SK-N-SH treated with all-trans-retinoic acid at 6 μM for 48 hours (cell line): Measurements from ENCODE around the gene RGS12.

ENCODE experiments used
- ATAC-seq: fragments of 200-7000 bp; cut with Tn5 transposase; 3 replicates; pipeline ENCODE4 v1.9.1; 2020; ENCODE audit warnings: mild to moderate bottlenecking, moderate library complexity
- ARNTL ChIP-seq: fragments of 450-650 bp; formaldehyde crosslinking; IDR thresholded peaks from 2 replicates; pipeline ENCODE4 v1.5.0; 2020; ENCODE audit warnings: low read depth, mild to moderate bottlenecking, moderate library complexity, borderline replicate concordance
- BACH2 ChIP-seq: fragments of 250-450 bp; sonication (Bioruptor Pico); IDR thresholded peaks from 2 replicates; pipeline ENCODE4 v1.9.0; 2021; ENCODE audit warnings: mild to moderate bottlenecking, borderline replicate concordance
- CSDC2 ChIP-seq: fragments of 250-450 bp; sonication (Bioruptor Pico); IDR thresholded peaks from 2 replicates; pipeline ENCODE4 v1.5.0; 2020; ENCODE audit warnings: mild to moderate bottlenecking, moderate library complexity
- ESRRG ChIP-seq: fragments of 250-450 bp; sonication (Bioruptor Pico); IDR thresholded peaks from 2 replicates; pipeline ENCODE4 v1.6.1; 2021; ENCODE audit warnings: mild to moderate bottlenecking
- GLIS3 ChIP-seq: fragments of 250-450 bp; sonication (Bioruptor Pico); IDR thresholded peaks from 2 replicates; pipeline ENCODE4 v1.5.0; 2020; ENCODE audit warnings: mild to moderate bottlenecking, moderate library complexity
- ISL1 ChIP-seq: fragments of 250-450 bp; sonication (Bioruptor Pico); IDR thresholded peaks from 2 replicates; pipeline ENCODE4 v2.1.2; 2022; ENCODE audit warnings: mild to moderate bottlenecking, moderate library complexity
- OSR1 ChIP-seq: fragments of 250-450 bp; sonication (Bioruptor Pico); IDR thresholded peaks from 2 replicates; pipeline ENCODE4 v1.8.0; 2022; ENCODE audit warnings: moderate library complexity, mild to moderate bottlenecking, inconsistent platforms
- PPARA ChIP-seq: fragments of 250-450 bp; sonication (Bioruptor Pico); IDR thresholded peaks from 2 replicates; pipeline ENCODE4 v1.5.0; 2020; ENCODE audit warnings: mild to moderate bottlenecking, borderline replicate concordance
- RARB ChIP-seq: fragments of 250-450 bp; sonication (Bioruptor Pico); IDR thresholded peaks from 2 replicates; pipeline ENCODE4 v1.8.0; 2021; ENCODE audit warnings: mild to moderate bottlenecking, moderate library complexity
- TCF4 ChIP-seq: fragments of 250-450 bp; sonication (Bioruptor Pico); IDR thresholded peaks from 2 replicates; pipeline ENCODE4 v1.8.0; 2021; ENCODE audit warnings: mild to moderate bottlenecking, moderate library complexity, borderline replicate concordance
- ZC3H10 ChIP-seq: fragments of 250-450 bp; sonication (Bioruptor Pico); IDR thresholded peaks from 2 replicates; pipeline ENCODE4 v1.5.1; 2021; ENCODE audit warnings: mild to moderate bottlenecking, moderate library complexity
- ZFP3 ChIP-seq: fragments of 250-450 bp; sonication (Bioruptor Pico); IDR thresholded peaks from 2 replicates; pipeline ENCODE4 v1.5.0; 2020; ENCODE audit warnings: mild to moderate bottlenecking, moderate library complexity
- ZFP30 ChIP-seq: fragments of 450-650 bp; formaldehyde crosslinking; IDR thresholded peaks from 2 replicates; pipeline ENCODE4 v1.5.0; 2022; ENCODE audit warnings: mild to moderate bottlenecking, moderate library complexity
- ZNF565 ChIP-seq: fragments of 450-650 bp; formaldehyde crosslinking; conservative IDR thresholded peaks from 2 replicates; pipeline ENCODE4 v1.5.0; 2020; ENCODE audit warnings: low read depth, mild to moderate bottlenecking, moderate library complexity
- ZNF70 ChIP-seq: fragments of 450-650 bp; formaldehyde crosslinking; IDR thresholded peaks from 2 replicates; pipeline ENCODE4 v1.5.0; 2020; ENCODE audit warnings: mild to moderate bottlenecking, moderate library complexity
- ZNF8 ChIP-seq: fragments of 450-650 bp; formaldehyde crosslinking; IDR thresholded peaks from 2 replicates; pipeline ENCODE4 v1.5.0; 2020; ENCODE audit warnings: mild to moderate bottlenecking, moderate library complexity
- TF ChIP-seq, protein P1 (sequence below): fragments of 250-450 bp; sonication (Bioruptor Pico); IDR thresholded peaks from 2 replicates; pipeline ENCODE4 v1.5.1; 2020; ENCODE audit warnings: low read depth, mild to moderate bottlenecking, moderate library complexity
- TF ChIP-seq, protein P2 (sequence below): fragments of 250-450 bp; sonication (Bioruptor Pico); IDR thresholded peaks from 2 replicates; pipeline ENCODE4 v1.5.0; 2020; ENCODE audit warnings: mild to moderate bottlenecking, moderate library complexity
- TF ChIP-seq, protein P3 (sequence below): fragments of 250-450 bp; sonication (Bioruptor Pico); IDR thresholded peaks from 2 replicates; pipeline ENCODE4 v1.8.0; 2020; ENCODE audit warnings: mild to moderate bottlenecking, moderate library complexity, borderline replicate concordance
- TF ChIP-seq, protein P4 (sequence below): fragments of 250-450 bp; sonication (Bioruptor Pico); IDR thresholded peaks from 2 replicates; pipeline ENCODE4 v1.8.0; 2021; ENCODE audit warnings: low read depth, mild to moderate bottlenecking, moderate library complexity, borderline replicate concordance

RGS12 gene

DNA sequence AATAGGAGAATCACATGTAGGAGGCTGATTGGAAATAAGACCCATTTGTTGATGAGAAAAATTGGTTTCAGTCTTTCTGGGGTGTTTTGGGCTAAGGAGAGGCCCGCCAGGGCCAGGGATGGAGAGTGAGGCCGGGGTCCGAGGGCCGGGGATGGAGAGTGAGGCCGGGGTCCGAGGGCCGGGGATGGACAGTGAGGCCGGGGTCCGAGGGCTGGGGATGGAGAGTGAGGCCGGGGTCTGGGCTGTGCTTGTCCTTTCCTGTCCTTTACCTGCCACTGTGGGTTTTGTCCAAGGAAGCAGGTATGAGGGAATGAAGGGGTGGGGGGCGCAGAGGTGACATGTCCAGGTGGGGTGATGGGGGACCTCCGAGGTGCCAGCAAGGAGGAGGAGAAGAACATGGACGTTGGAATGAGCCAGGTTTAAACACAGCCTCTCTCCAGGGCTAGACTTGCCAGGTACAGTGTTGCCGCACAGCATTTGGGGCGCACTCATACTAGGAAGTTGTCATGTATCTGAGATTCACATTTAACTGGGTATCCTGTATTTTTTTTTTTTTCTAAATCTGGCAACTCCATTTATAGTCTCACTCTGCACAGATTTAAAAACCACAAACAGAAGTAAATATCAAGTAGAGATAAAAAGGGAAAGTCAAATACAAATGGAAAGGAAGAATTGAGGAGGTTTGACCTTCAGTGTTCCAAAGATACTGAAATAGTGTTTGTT, 8.8 kb downstream of the RGS12 start:
- no peak for ATAC-seq

DNA sequence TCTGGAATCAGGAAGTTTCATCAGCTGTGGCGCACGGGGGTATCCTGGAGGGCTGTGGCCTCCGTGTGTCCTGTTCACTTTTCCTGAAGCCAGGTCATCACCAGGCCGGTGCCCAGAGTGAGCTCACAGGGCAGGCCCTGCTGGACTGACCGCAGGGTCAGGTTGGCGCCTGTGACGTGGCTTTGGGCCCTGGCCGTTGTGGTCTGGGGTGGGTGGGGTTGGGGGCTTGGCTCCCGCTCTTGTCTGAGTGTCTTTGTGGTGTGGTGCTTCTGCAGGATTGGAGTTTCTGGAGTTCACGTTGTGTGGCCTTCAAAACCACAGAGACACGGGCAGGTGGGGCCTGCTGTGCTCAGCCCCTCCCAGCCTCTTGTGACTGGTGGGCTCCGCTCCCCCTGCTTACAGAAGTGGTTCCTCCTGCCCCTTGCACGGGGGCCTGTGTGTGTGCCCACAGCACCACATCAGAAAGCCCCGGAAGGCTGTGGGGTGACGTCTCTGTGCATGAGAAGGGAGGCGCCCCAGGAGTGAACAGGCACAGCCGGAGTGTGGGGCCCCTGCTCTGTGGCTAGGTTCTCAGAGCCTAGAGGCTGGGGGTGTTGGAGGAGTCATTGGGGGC, 9.5 kb downstream of the RGS12 start:
- no peak for ATAC-seq
- TF ChIP-seq PPARA (no peak), TCF4 (CRISPR knock-in tag) (no peak), ZFP30 (CRISPR knock-in tag) (no peak), GLIS3 (CRISPR knock-in tag) (no peak), ZNF8 (CRISPR knock-in tag) (no peak)

More for the DNA sequence above, 8.8 kb downstream of the RGS12 start:
- TF ChIP-seq, protein P1, sequence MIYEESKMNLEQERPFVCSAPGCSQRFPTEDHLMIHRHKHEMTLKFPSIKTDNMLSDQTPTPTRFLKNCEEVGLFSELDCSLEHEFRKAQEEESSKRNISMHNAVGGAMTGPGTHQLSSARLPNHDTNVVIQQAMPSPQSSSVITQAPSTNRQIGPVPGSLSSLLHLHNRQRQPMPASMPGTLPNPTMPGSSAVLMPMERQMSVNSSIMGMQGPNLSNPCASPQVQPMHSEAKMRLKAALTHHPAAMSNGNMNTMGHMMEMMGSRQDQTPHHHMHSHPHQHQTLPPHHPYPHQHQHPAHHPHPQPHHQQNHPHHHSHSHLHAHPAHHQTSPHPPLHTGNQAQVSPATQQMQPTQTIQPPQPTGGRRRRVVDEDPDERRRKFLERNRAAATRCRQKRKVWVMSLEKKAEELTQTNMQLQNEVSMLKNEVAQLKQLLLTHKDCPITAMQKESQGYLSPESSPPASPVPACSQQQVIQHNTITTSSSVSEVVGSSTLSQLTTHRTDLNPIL = no peak
- TF ChIP-seq, protein P2, sequence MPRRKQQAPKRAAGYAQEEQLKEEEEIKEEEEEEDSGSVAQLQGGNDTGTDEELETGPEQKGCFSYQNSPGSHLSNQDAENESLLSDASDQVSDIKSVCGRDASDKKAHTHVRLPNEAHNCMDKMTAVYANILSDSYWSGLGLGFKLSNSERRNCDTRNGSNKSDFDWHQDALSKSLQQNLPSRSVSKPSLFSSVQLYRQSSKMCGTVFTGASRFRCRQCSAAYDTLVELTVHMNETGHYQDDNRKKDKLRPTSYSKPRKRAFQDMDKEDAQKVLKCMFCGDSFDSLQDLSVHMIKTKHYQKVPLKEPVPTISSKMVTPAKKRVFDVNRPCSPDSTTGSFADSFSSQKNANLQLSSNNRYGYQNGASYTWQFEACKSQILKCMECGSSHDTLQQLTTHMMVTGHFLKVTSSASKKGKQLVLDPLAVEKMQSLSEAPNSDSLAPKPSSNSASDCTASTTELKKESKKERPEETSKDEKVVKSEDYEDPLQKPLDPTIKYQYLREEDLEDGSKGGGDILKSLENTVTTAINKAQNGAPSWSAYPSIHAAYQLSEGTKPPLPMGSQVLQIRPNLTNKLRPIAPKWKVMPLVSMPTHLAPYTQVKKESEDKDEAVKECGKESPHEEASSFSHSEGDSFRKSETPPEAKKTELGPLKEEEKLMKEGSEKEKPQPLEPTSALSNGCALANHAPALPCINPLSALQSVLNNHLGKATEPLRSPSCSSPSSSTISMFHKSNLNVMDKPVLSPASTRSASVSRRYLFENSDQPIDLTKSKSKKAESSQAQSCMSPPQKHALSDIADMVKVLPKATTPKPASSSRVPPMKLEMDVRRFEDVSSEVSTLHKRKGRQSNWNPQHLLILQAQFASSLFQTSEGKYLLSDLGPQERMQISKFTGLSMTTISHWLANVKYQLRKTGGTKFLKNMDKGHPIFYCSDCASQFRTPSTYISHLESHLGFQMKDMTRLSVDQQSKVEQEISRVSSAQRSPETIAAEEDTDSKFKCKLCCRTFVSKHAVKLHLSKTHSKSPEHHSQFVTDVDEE (CRISPR knock-in tag) = no peak
- TF ChIP-seq CSDC2 = no peak
- TF ChIP-seq ZNF70 = no peak
- no peak for TF ChIP-seq RARB (CRISPR knock-in tag)

DNA sequence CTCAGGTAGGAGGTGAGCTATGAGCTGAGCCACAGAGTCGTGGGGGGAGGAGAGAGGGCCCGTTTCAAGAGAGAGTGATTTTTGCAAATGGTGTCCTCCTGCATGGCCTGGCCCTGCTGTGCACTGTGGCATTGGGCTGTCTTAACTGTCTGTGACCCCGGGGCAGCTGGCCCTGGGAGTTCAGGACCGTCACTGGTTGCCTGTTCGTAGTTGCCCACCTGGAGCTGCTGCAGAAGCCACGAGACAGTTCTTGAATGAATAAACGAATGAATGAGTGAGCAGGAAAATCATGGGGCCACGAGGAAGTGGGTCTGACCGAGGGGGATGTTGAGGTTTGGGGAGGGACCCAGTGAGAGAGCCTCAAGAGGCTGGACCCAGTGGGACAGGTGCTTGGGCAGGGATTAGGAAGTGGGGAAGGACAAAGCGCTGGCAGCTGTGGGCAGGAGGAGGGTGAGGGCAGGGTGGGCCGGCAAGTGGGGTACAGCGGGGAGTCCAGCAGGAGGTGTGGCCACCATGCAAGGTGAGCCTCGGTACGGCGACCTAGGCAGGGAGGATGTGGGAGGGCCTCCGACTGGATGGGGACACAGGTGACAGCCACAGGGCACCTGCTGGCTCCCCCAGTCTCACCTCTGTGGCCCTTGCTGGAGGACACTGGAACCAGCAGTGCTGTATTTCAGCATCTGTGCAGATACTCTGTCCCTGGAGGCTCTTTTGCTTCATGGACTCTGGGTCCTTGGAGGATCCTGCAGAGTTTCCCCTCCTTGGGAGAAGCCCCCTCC, 10.2 kb downstream of the RGS12 start:
- ATAC-seq = no peak
- TF ChIP-seq TCF4 (CRISPR knock-in tag) = no peak
- TF ChIP-seq OSR1 (CRISPR knock-in tag) = no peak
- no peak for TF ChIP-seq ZNF565 (CRISPR knock-in tag)

DNA sequence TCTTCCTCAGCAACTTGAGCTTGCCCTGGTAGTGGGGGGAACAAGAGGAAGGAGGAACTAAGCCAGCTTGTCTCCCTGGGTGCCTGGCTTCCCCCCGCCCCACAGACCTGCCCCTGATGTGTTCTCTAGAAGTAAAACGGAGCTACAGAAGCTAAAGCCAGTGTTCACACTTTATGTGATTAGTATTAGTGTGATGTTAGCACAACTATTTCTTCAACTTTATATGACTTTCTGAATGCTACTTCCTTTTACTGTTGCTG, 10.7 kb downstream of the RGS12 start:
- no peak for TF ChIP-seq ZNF70
- ATAC-seq = no peak

DNA sequence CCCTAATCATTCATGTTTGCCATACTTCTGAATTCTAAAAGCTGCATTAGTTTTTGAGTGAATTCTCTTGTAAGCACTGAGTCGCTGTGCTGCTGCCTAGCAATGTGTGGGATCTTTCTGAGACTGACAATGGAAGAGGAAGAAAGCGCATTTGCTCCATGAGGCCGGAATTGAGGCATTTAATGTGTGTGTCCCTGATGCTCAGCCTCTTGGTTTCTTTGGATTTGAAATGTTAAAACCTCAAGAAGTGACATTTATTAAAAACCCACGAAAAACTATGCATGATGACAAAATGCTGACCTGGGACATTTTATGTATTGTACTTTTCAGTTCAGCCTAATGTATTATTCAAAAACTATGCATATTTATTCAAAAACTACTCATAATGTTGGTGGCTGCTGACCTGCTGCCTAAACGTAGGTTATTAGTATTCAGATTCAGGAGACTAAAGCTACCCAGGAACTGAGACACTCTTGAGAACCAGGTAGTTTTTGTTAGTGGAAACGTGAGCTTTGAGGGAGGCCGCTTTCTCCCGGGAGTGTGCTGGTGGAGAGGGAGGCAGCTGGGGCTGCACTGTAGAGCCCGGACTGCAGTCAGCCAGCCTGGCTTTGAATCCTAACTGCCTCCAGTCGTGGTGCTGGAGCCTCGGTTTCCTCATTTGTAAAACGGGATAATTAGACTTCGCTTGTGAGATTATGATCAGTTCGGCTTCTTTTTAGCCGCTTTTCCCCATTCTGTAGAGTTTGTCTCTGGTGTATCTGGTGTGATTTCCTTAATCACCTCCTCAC, 11.3 kb downstream of the RGS12 start:
- ATAC-seq = 0 out of 3 replicates have a peak, but pooled peaks have one; percentile 16
- no peak for TF ChIP-seq BACH2 (CRISPR knock-in tag)
- TF ChIP-seq, protein P1 = no peak
- no peak for TF ChIP-seq ZFP3 (CRISPR knock-in tag)
- no peak for TF ChIP-seq ZNF565 (CRISPR knock-in tag)
- no peak for TF ChIP-seq OSR1 (CRISPR knock-in tag)
- TF ChIP-seq RARB (CRISPR knock-in tag) = no peak
- no peak for TF ChIP-seq ZC3H10 (CRISPR knock-in tag)
- no peak for TF ChIP-seq ARNTL (CRISPR knock-in tag)
- no peak for TF ChIP-seq ISL1 (CRISPR knock-in tag)
- no peak for TF ChIP-seq ZFP30 (CRISPR knock-in tag)
- TF ChIP-seq CSDC2 = no peak
- no peak for TF ChIP-seq ZNF8 (CRISPR knock-in tag)
- TF ChIP-seq, protein P3, sequence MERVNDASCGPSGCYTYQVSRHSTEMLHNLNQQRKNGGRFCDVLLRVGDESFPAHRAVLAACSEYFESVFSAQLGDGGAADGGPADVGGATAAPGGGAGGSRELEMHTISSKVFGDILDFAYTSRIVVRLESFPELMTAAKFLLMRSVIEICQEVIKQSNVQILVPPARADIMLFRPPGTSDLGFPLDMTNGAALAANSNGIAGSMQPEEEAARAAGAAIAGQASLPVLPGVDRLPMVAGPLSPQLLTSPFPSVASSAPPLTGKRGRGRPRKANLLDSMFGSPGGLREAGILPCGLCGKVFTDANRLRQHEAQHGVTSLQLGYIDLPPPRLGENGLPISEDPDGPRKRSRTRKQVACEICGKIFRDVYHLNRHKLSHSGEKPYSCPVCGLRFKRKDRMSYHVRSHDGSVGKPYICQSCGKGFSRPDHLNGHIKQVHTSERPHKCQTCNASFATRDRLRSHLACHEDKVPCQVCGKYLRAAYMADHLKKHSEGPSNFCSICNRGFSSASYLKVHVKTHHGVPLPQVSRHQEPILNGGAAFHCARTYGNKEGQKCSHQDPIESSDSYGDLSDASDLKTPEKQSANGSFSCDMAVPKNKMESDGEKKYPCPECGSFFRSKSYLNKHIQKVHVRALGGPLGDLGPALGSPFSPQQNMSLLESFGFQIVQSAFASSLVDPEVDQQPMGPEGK (CRISPR knock-in tag) = no peak
- TF ChIP-seq, protein P4, sequence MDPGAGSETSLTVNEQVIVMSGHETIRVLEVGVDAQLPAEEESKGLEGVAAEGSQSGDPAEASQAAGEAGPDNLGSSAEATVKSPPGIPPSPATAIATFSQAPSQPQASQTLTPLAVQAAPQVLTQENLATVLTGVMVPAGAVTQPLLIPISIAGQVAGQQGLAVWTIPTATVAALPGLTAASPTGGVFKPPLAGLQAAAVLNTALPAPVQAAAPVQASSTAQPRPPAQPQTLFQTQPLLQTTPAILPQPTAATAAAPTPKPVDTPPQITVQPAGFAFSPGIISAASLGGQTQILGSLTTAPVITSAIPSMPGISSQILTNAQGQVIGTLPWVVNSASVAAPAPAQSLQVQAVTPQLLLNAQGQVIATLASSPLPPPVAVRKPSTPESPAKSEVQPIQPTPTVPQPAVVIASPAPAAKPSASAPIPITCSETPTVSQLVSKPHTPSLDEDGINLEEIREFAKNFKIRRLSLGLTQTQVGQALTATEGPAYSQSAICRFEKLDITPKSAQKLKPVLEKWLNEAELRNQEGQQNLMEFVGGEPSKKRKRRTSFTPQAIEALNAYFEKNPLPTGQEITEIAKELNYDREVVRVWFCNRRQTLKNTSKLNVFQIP (CRISPR knock-in tag) = no peak
- TF ChIP-seq ESRRG = no peak
